Measurements from ENCODE around the gene HBP1.

The HBP1 gene

GRCh38 chr7:107190090-107190489 lies 21.3 kb downstream of the HBP1 start:
- H3K9me3 ChIP-seq (replicated peaks in 1 of 11): no peaks in the 10 kb centered on the region
- no peak overlapping the region for H3K9ac ChIP-seq
- H3K4me3 ChIP-seq: no peak overlapping the region
- no peak for TF ChIP-seq Cebpa-rat (IDR thresholded peaks at IDR 0.05)
- no peak overlapping the region for H3K4me2 ChIP-seq
- no peak overlapping the region for H3K27ac ChIP-seq
- peaks cover 0 to 99% (median 0%) of the 10 kb centered on the region in 11 experiments; a peak in 8 of 22 replicates for H4K20me1 ChIP-seq
- peaks cover 72 to 100% (median 89%) of the 10 kb centered on the region in 11 experiments for H3K36me3 ChIP-seq
- no peaks in the 10 kb centered on the region for H3K27me3 ChIP-seq
- no peaks in the 10 kb centered on the region for H3K4me1 ChIP-seq

- Histone ChIP-seq H3K9me3 (replicated peaks in 1 of 11) (no peaks in the 10 kb centered on the region), H3K9ac (no peak overlapping the region), H3K4me2 (no peak overlapping the region), H3K4me3 (no peak overlapping the region), H4K20me1 (peaks cover 0 to 96% (median 0%) of the 10 kb centered on the region in 11 experiments; a peak in 5 of 22 replicates), H3K36me3 (peaks cover 72 to 100% (median 89%) of the 10 kb centered on the region in 11 experiments), H3K4me1 (no peaks in the 10 kb centered on the region), H3K27me3 (no peaks in the 10 kb centered on the region), H3K27ac (no peak overlapping the region)
- TF ChIP-seq Cebpa-rat (IDR thresholded peaks at IDR 0.05): no peak
These were observed 25.2 kb downstream of the HBP1 start for GRCh38 chr7:107194052-107194451.

- no peak overlapping the region for H3K4me2 ChIP-seq
- no peaks in the 10 kb centered on the region for H3K4me1 ChIP-seq
- H3K9me3 ChIP-seq (replicated peaks in 1 of 11): no peaks in the 10 kb centered on the region
- peaks cover 78 to 100% (median 88%) of the 10 kb centered on the region in 11 experiments for H3K36me3 ChIP-seq
- H3K27me3 ChIP-seq: no peaks in the 10 kb centered on the region
- peaks cover 0 to 96% (median 0%) of the 10 kb centered on the region in 11 experiments; a peak in 8 of 22 replicates for H4K20me1 ChIP-seq
- H3K9ac ChIP-seq: no peak overlapping the region
- no peak for TF ChIP-seq Cebpa-rat (IDR thresholded peaks at IDR 0.05)
- no peak overlapping the region for H3K4me3 ChIP-seq
- no peak overlapping the region for H3K27ac ChIP-seq
These were observed 28.2 kb downstream of the HBP1 start for GRCh38 chr7:107196834-107197610.

GRCh38 chr7:107201795-107202450 lies 33.1 kb downstream of the HBP1 start:
- Histone ChIP-seq H3K4me1 (no peaks in the 10 kb centered on the region), H3K9me3 (replicated peaks in 1 of 11) (no peaks in the 10 kb centered on the region), H3K4me2 (no peak overlapping the region), H4K20me1 (peaks cover 0 to 83% (median 0%) of the 10 kb centered on the region in 11 experiments; a peak in 6 of 22 replicates), H3K4me3 (no peak overlapping the region), H3K27me3 (no peaks in the 10 kb centered on the region), H3K9ac (no peak overlapping the region), H3K27ac (no peak overlapping the region), H3K36me3 (peaks cover 90 to 100% (median 97%) of the 10 kb centered on the region in 11 experiments)
- no peak for TF ChIP-seq Cebpa-rat (IDR thresholded peaks at IDR 0.05)

- peaks cover 12 to 16% (median 15%) of the 10 kb centered on the region in 10 experiments for H3K4me1 ChIP-seq
- no peaks in the 10 kb centered on the region for H3K27me3 ChIP-seq
- H3K27ac ChIP-seq: no peak overlapping the region
- no peak overlapping the region for H3K4me3 ChIP-seq
- H4K20me1 ChIP-seq: peaks cover 0 to 66% (median 0%) of the 10 kb centered on the region in 11 experiments; a peak in 6 of 22 replicates
- TF ChIP-seq Cebpa-rat (IDR thresholded peaks at IDR 0.05): no peak
- H3K36me3 ChIP-seq: peaks cover 83 to 99% (median 89%) of the 10 kb centered on the region in 11 experiments
- H3K4me2 ChIP-seq: no peak overlapping the region
- no peak overlapping the region for H3K9ac ChIP-seq
- H3K9me3 ChIP-seq (replicated peaks in 1 of 11): no peaks in the 10 kb centered on the region
These were observed 34.8 kb downstream of the HBP1 start for GRCh38 chr7:107203607-107204006.

- no peaks in the 10 kb centered on the region for H3K27me3 ChIP-seq
- TF ChIP-seq Cebpa-rat (IDR thresholded peaks at IDR 0.05): no peak
- peaks cover 80 to 99% (median 88%) of the 10 kb centered on the region in 11 experiments for H3K36me3 ChIP-seq
These were observed 37.3 kb downstream of the HBP1 start for GRCh38 chr7:107206136-107206535.

GRCh38 chr7:107206706-107207105 lies 37.9 kb downstream of the HBP1 start:
- Histone ChIP-seq H3K36me3 (peaks cover 75 to 98% (median 85%) of the 10 kb centered on the region in 11 experiments), H3K4me3 (no peak overlapping the region), H3K27me3 (no peaks in the 10 kb centered on the region), H3K4me2 (no peak overlapping the region), H3K9me3 (replicated peaks in 1 of 11) (peaks cover 0 to 7% (median 0%) of the 10 kb centered on the region in 11 experiments; a peak in 3 of 22 replicates), H3K27ac (no peak overlapping the region), H3K4me1 (peaks cover 17 to 28% (median 25%) of the 10 kb centered on the region in 10 experiments), H4K20me1 (peaks cover 0 to 35% (median 0%) of the 10 kb centered on the region in 11 experiments; a peak in 5 of 22 replicates), H3K9ac (no peak overlapping the region)
- TF ChIP-seq Cebpa-rat (IDR thresholded peaks at IDR 0.05): no peak

More at GRCh38 chr7:107206136-107206535, 37.3 kb downstream of the HBP1 start:
- Histone ChIP-seq H3K4me3 (no peak overlapping the region), H3K27ac (no peak overlapping the region), H3K4me1 (peaks cover 17 to 28% (median 25%) of the 10 kb centered on the region in 10 experiments), H3K9me3 (replicated peaks in 1 of 11) (peaks cover 0 to 7% (median 0%) of the 10 kb centered on the region in 11 experiments; a peak in 3 of 22 replicates), H4K20me1 (peaks cover 0 to 41% (median 0%) of the 10 kb centered on the region in 11 experiments; a peak in 5 of 22 replicates), H3K4me2 (no peak overlapping the region), H3K9ac (no peak overlapping the region)

GRCh38 chr7:107207459-107207858 lies 38.7 kb downstream of the HBP1 start:
- H3K27me3 ChIP-seq: no peaks in the 10 kb centered on the region
- H3K9me3 ChIP-seq (replicated peaks in 1 of 11): peaks cover 0 to 7% (median 0%) of the 10 kb centered on the region in 11 experiments; a peak in 3 of 22 replicates
- peaks cover 0 to 28% (median 0%) of the 10 kb centered on the region in 11 experiments; a peak in 2 of 22 replicates for H4K20me1 ChIP-seq
- H3K4me2 ChIP-seq: peak overlapping the region in 8 of 11 experiments; percentile 49 to 72 (median 58); a peak in 14 of 22 replicates
- H3K4me1 ChIP-seq: peaks cover 18 to 28% (median 25%) of the 10 kb centered on the region in 10 experiments
- H3K9ac ChIP-seq: no peak overlapping the region
- H3K36me3 ChIP-seq: peaks cover 68 to 93% (median 78%) of the 10 kb centered on the region in 11 experiments
- H3K4me3 ChIP-seq: no peak overlapping the region
- no peak for TF ChIP-seq Cebpa-rat (IDR thresholded peaks at IDR 0.05)
- peak overlapping the region in 4 of 11 experiments; percentile 4 to 56 (median 36); a peak in 2 of 22 replicates for H3K27ac ChIP-seq
